GM11168 (cell line): Measurements from ENCODE around the gene DUSP2.
"Not testable (repeated sequence)": the region's sequence is repeated elsewhere in the genome, so short reads cannot be mapped to it uniquely, and the experiment has no call there.

Experiments used
- in situ Hi-C: fragments of 300-500 bp; cut with MboI; formaldehyde crosslinking; loops from one replicate; pipeline ENCODE4 v1.12.0; 2022; ENCODE audit warnings: low sequenced_read_pairs; ENCODE audit not compliant: unreplicated experiment

The DUSP2 gene

DNA sequence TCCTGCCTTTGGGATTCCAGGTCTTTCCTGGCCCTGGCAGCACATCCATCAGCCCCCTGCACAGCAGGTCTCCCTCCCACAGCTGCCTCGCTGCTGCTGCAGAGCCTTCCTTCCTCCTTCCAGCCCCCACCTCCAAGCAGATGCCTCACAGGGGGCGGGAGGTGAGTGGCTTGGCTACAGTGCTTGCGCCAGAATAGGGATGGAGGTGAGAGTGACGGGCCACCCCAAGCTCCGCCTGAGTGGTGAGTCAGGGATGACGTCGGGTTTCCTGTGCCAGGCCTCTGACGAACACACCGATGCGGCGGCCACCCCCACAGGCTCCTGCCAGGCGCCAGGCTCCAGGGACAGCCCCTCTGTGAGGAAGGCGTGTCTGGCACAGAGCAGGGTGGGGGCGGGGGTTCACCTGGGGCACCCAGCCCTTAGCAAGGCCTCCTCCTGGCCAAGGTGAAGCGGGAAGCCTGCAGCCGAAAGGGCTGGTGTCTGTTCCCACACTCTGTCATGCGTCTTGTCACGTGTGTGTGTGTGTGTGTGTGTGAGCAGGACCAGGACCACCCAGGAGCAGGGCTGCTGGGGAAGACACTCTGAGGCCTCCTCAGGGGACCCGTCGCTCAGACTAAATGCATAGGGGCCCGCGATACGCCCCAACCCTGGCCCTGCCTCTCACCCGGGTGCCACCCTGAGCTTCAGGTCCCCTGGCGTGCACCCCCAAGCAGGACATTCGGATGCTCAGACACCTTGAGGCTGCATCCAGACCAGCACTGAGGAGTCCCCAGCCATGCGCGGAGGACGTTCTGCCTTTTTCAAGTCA, 3.4 kb upstream of the DUSP2 start:
- in situ Hi-C loops: no loop called here

DNA sequence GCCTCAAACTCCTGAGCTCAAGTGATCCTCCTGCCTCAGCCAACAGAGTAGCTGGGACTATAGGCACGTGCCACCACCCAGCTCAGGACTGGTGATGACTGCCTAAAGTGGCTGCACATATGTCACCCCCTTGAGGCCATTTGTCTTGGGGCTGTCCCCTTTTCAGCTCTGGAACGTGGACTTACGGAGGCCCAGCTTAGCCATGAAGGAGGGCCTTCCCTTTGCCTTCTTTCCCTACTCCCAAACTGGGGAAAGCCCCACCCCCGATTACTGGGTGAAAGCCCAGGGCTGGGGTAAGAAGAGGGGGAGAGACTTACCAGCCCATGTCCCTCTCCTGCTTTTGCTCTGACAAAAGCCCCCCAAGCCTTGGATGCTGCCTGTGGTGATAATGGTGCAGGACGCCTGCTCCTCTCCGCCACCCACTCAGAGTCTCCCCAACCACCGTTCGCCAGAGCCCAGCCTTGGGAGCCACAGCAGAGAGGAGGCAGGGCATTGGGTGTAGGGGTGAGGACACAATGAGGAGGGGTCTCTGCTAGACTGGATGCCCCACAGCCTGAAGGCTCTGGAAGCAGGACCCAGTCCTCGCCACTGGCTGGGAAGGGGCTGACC, 2.5 kb upstream of the DUSP2 start:
- in situ Hi-C loops: no loop called here

DNA sequence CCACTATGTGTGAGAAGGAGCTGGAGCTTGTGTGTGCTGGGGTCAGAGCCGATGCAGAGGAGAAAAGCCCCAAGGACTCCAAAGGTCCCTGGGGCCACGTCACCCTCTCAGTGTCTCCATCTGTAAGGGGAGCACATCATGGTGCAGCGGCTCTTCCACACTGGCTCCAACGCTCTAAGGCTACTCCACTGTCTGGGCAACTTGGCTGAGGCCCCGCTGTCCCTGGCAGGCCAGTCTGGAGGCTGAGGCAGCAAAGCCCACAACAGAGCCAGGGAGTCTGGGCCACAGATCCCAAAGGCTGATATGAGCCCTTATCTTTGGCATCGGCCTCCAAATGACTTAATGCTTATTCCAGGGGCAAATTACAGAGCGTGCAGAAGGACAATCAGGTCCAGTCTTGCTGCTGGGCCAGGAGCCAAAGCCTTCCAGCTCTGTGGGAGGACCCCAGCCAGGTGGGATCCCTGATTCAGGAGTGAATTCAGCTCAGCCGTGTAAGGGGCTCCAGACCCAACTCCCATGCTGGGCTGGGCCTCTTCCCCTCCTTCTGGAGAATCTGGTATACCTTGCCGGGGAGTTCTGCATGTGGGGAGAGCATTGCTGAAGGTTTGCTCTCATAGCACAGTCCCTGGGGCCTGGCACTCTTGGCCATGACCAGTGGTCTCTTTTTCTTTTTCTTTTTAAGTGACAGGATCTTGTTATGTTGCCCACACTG, 1.8 kb upstream of the DUSP2 start:
- in situ Hi-C loops: no loop called here

GRCh38 chr2:96146153-96146880, 1.1 kb upstream of the DUSP2 start:
- in situ Hi-C loops: no loop called here

DNA sequence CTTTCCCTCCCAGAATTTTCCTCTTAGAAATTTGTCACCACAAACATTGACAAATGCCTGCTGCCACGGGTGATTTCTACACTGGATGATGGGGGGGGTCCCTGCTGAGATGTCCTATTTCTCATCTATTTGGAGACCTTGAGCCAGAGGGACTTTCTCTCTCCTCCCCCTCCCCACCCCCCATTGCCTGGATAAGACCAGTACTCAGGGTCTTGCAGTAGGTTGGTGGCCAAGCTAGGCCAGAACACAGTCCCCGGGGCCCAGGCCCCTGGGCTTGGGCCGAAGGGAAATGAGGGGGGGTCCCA, 560 bp upstream of the DUSP2 start:
- in situ Hi-C loops: no loop called here

DNA sequence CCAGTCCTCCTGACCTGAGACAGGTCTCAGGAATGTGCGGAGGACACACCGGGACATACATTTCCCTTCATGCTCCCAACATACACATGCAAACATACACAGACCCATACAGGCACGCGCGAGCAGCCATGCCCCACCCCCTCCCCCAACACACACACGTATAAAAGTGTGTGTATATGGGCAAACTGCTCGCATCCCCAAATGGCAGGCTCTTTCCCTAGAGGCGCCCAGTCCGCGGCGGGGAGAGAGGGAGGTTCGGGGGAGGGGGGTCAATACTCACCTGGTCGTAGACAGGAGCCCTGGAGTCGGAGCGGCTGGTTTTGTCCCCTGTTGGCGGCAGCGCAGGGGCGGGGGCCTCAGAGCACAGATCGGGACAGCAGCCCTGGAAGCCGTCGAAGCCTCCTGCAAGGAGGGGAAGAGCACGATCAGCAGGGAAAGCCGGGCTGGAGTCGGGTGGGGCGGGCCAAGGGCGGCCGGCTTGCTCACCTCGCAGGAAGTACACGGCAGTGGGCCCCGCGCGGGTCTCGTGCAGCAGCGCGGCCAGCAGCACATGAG, 682 bp downstream of the DUSP2 start:
- in situ Hi-C loops: no loop called here

- in situ Hi-C loops: no loop called here
Observed at GRCh38 chr2:96143848-96144480, 1.3 kb downstream of the DUSP2 start.

DNA sequence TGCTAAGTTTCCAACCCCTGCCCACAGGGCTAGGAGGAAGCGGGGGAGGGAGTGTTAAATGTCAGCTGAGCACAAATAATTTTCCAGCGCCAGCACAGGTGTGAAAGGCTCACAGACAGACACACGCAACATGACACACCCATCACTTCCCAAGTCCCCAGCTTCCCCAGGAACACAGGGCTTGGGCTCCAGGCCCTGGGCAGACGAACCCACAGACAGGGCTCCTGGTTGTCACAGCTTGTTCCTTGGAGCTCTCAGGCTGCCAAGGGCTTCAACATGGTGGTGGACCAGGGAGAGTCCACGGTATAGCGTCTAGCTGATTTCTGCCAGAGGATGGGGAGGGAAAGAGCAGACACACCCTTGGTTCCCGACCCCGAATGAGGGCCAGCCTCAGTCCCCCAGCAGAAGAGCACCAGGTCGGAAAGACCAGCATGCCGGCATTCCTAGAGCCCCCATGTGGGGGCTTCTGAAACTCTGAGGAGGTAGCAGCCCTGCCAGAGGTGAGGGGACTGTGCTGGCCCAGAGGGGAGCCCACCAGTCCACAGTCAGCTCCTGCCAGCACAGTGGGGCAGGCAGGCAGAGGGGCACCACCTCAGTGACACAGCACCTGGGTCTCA, 1.9 kb downstream of the DUSP2 start:
- in situ Hi-C loops: no loop called here

- in situ Hi-C loops: no loop called here
Observed at GRCh38 chr2:96142217-96143113, 2.8 kb downstream of the DUSP2 start.

GRCh38 chr2:96141624-96141967, 3.6 kb downstream of the DUSP2 start:
- in situ Hi-C loops: not testable (repeated sequence)

- in situ Hi-C loops: no loop called here
Observed at GRCh38 chr2:96140941-96141623, 4.2 kb downstream of the DUSP2 start.

DNA sequence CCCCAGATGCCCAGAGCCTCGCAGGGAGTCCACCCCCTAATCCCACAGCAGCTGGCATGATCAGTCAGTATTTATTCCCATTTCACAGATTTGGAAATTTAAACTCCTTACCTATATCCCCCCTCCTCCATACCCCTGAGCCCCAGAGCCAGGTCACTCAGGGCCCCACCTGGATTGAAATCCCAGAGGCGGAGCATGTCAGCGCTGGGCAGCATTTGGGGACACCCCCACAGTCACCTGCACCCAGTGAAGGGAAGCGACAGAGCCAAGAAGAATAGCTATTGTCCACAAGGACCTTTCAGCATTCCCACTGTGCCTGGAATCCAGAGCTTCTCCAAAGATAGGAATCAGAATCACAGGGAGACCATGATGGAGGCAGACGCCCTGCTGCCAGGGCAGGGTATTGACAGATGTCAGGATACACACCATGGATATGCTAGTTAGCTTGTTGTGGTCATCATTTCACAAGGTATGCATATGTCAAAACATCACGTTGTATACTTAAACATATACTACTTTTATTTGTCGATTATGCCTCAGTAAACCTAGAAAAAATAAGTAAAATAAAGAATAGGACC, 6.0 kb downstream of the DUSP2 start:
- in situ Hi-C loops: no loop called here

GRCh38 chr2:96138179-96139145, 6.8 kb downstream of the DUSP2 start, which contains the start of gene ASTL:
ASTL (minus strand) TSS chr2:96138502; CDS start chr2:96138436, 66 bp downstream.
- in situ Hi-C loops: no loop called here

DNA sequence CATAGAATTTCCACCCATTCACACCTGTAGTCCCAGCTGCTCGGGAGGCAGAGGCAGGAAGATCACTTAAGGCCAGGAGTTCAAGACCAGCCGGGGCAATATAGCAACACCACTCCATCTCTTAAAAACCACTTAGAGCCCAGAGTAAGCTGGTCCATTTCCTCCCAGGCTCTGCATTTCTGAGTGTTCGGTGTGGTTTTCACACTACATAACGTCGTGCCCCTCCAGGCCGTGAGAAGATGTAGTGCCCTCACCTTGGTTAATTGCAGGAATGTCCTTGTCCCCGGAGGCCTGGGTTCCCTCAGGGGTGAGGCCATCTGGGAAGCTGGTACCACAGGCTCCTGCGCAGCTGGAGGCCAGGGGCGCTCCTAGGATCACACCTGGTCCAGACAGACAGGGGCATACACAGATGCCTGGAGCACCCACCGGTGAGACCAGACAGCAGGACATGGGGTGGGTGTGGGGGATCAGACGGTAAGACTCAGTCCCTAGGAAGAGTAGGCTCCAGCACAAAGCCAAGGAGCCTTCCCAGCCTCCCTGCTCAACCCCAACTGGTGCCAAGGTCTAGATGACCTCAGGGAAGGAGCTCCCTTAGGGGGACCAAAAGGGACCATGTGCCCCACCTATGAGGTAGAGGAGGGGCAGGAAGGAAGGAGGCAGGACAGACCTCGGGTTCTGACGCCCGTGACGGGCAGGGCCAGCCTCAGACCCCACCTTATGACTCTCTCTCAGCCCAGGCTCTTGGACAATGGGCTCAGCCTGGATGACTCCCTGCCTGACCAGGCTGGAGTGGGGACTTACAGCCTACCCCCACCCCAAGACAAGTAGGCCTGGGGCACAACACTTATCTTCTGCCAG, 7.7 kb downstream of the DUSP2 start:
- in situ Hi-C loops: no loop called here

DNA sequence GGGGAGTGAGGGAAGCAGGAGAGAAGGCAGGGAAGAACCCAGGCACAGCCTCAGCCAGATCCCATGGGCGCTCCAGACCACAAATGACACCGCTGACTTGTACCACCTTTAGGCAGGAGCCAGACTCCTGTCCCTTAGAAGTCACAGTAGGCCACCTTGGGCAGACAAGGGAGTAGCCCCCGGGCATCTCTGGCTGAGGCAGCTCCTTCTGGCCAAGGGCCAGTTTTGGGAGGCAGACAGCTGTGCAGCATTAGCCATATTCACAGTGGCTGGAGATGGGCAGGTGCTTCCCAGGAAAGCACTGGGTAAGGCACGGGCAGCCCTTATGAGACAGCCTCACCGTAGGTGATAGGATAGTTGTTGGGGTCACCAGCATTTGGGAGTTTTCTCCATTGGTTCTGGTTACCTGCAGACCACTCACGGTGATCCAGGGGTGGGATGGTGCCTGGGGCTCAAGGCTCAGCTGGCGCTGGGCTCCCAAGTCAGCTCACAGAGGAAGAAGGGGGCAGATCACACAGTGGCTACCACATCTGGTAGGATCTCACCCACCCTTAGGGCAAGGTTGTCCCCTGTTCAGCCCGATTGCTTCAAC, 9.0 kb downstream of the DUSP2 start:
- in situ Hi-C loops: no loop called here
